K562 (cell line): ENCODE measurements around the gene SIDT1. TPM values are rescaled to one million over a fixed set of nuclear protein-coding genes. Genes with fewer than 3 reads are reported as not detected.

ENCODE experiments used
- ATAC-seq: fragments of 200-7000 bp; cut with Tn5 transposase; 3 replicates; pipeline ENCODE4 v1.9.1; 2020; ENCODE audit warnings: moderate library complexity
- BruUV-seq: library from RNA; stranded (reverse); fragments of 400-500 nt; replicated peaks from 2 replicates; lab custom pipeline; 2021; lab: Mats Ljungman, UMichigan
- CTCF ChIA-PET: fragments of 300-600 bp; formaldehyde crosslinking; extraction: SDS; loops from one replicate; lab custom pipeline; 2021; ENCODE audit warnings: low intra/inter-chr PET ratio; lab: Yijun Ruan, JAX
- POLR2A ChIA-PET: fragments of 300-600, 350-650 bp; sonication (Branson Sonifier 250); formaldehyde crosslinking; extraction: SDS; loops from one replicate; lab custom pipeline; 2021; ENCODE audit warnings: antibody characterized with exemption, inconsistent platforms; lab: Yijun Ruan, JAX
- DNase-seq, 4 experiments: peaks; one replicate each; pipeline versions ENCODE4 v3.0.0 to v3.0.0-alpha.2; 2011 to 2018; ENCODE audit warnings: low spot score in 3 of 4, mixed read lengths in 3 of 4; ENCODE audit errors: extremely low read depth in 1 of 4
- FAIRE-seq: peaks from 2 replicates; lab custom pipeline; 2011; peaks lifted over from hg19 to GRCh38; lab: Jason Lieb, UNC
- H2AFZ ChIP-seq: 2 replicates; pipeline ENCODE4 v1.6.0; 2011; ENCODE audit warnings: low read depth, low read length, control low read depth, inconsistent platforms
- H3K27ac ChIP-seq: fragments of 200-600 bp; 3 replicates; pipeline ENCODE4 v1.8.0; 2011; ENCODE audit warnings: low read depth, mild to moderate bottlenecking, control low read depth, inconsistent platforms, low read length, moderate library complexity, mixed read lengths; ENCODE audit errors: extremely low read depth
- H3K27me3 ChIP-seq, 2 experiments: fragments of 300-600 bp in 1 of 2; 2 replicates in 1 of 2; 3 replicates in 1 of 2; pipeline versions ENCODE4 v1.6.0 to v1.8.0; 2011; ENCODE audit warnings: inconsistent platforms in 2 of 2, low read length in 2 of 2, mild to moderate bottlenecking in 1 of 2, mixed read lengths in 1 of 2, moderate library complexity in 1 of 2; ENCODE audit not compliant: control insufficient read depth in 2 of 2, insufficient read depth in 2 of 2
- H3K36me3 ChIP-seq: fragments of 300-600 bp; 3 replicates; pipeline ENCODE4 v1.8.0; 2011; ENCODE audit warnings: mild to moderate bottlenecking, low read length, inconsistent platforms; ENCODE audit not compliant: control insufficient read depth, insufficient read depth
- H3K4me1 ChIP-seq, 2 experiments: fragments of 200-600 bp in 1 of 2; replicated peaks in 1 of 2; 2 replicates in 1 of 2; 3 replicates in 1 of 2; pipeline versions ENCODE4 v1.5.1 to v1.8.0; 2011; ENCODE audit warnings: inconsistent platforms in 2 of 2, low read length in 2 of 2, mild to moderate bottlenecking in 1 of 2, mixed read lengths in 1 of 2, moderate library complexity in 1 of 2; ENCODE audit not compliant: control insufficient read depth in 2 of 2, insufficient read depth in 2 of 2
- H3K4me2 ChIP-seq: 2 replicates; pipeline ENCODE4 v1.6.1; 2011; ENCODE audit warnings: low read length, control low read depth, inconsistent platforms, mixed read lengths; ENCODE audit not compliant: insufficient read depth
- H3K4me3 ChIP-seq: fragments of 200-600 bp; sonication (generic), shearing (Covaris generic); 2 replicates; pipeline ENCODE4 v1.5.1; 2016; ENCODE audit warnings: control low read depth, inconsistent platforms
- H3K79me2 ChIP-seq: fragments of 200-600 bp; 3 replicates; pipeline ENCODE4 v1.8.0; 2011; ENCODE audit warnings: low read length, inconsistent platforms; ENCODE audit not compliant: control insufficient read depth, insufficient read depth
- H3K9ac ChIP-seq, 2 experiments: 2 replicates each; pipeline versions ENCODE4 v1.6.0 to v1.6.1; 2011; ENCODE audit warnings: low read depth in 2 of 2, low read length in 2 of 2, control low read depth in 1 of 2, inconsistent platforms in 1 of 2, mild to moderate bottlenecking in 1 of 2, mixed read lengths in 1 of 2; ENCODE audit not compliant: insufficient read depth in 1 of 2
- H3K9me1 ChIP-seq: one replicate; pipeline ENCODE4 v1.6.0; 2011; ENCODE audit warnings: inconsistent platforms, mild to moderate bottlenecking, low read length, moderate library complexity; ENCODE audit not compliant: control insufficient read depth, insufficient read depth
- H3K9me3 ChIP-seq: replicated peaks from 2 replicates; pipeline ENCODE4 v1.5.1; 2011; ENCODE audit warnings: low read depth, low read length, inconsistent platforms; ENCODE audit not compliant: control insufficient read depth, insufficient read depth
- H4K20me1 ChIP-seq: replicated peaks from 2 replicates; pipeline ENCODE4 v1.6.1; 2011; ENCODE audit warnings: low read length, inconsistent platforms, mixed read lengths; ENCODE audit not compliant: control insufficient read depth, insufficient read depth
- CTCF ChIP-seq, 3 experiments: IDR thresholded peaks in 2 of 3; conservative IDR thresholded peaks in 1 of 3; 2 replicates each; pipeline ENCODE4 v1.5.1; 2011 to 2012; ENCODE audit warnings: low read length in 3 of 3, mild to moderate bottlenecking in 3 of 3, control low read depth in 2 of 3, improper control_type of control experiment in 1 of 3, inconsistent platforms in 1 of 3, low read depth in 1 of 3, mixed read lengths in 1 of 3, moderate library complexity in 1 of 3; ENCODE audit not compliant: insufficient read depth in 2 of 3
- MTA2 ChIP-seq: fragments of 450-650 bp; IDR thresholded peaks from 2 replicates; pipeline ENCODE4 v1.6.1; 2016; ENCODE audit warnings: low read depth
- PHF20 ChIP-seq: fragments of 450-650 bp; IDR thresholded peaks from 2 replicates; pipeline ENCODE4 v1.6.1; 2018; ENCODE audit not compliant: partially characterized antibody
- SLC30A9 ChIP-seq: fragments of 250-450 bp; sonication (Bioruptor Pico); IDR thresholded peaks from 2 replicates; pipeline ENCODE4 v1.8.0; 2022; ENCODE audit warnings: mild to moderate bottlenecking, moderate library complexity
- SP1 ChIP-seq: sonication (generic); formaldehyde crosslinking; IDR thresholded peaks from 2 replicates; pipeline ENCODE4 v1.8.1; 2022; ENCODE audit warnings: mild to moderate bottlenecking, missing genetic modification reagents
- ZBTB8A ChIP-seq: fragments of 450-650 bp; IDR thresholded peaks from 2 replicates; pipeline ENCODE4 v1.6.1; 2018; ENCODE audit warnings: mild to moderate bottlenecking, moderate library complexity; ENCODE audit not compliant: partially characterized antibody
- WGBS: fragments of 100-300 bp; shearing (Covaris generic); methylation state at CpG from one replicate; pipeline ENCODE4 v1.1.6; 2016; ENCODE audit warnings: low coverage, mixed read lengths; ENCODE audit not compliant: insufficient coverage; ENCODE audit errors: missing lambda C conversion rate; 5-methylcytosine and 5-hydroxymethylcytosine counted together
- in situ Hi-C: fragments of 300-500 bp; cut with MboI; formaldehyde crosslinking; loops from 4 replicates; pipeline ENCODE4 v1.15.0; 2018; ENCODE audit warnings: inconsistent platforms, mixed read lengths
- intact Hi-C: fragments of 100-400 bp; cut with micrococcal nuclease; formaldehyde crosslinking; loops from 2 replicates; pipeline ENCODE4 v1.14.2; 2022
- polyA plus RNA-seq, 8 experiments: library from polyadenylated mRNA; depleted of rRNA in 4 of 8; stranded (reverse) in 5 of 8; unstranded in 3 of 8; fragments of >200 nt; fragmentation: Nextera tagmentation in 2 of 8; fragmentation: Illumina TruSeq in 1 of 8; extraction: Ambion mirVana in 2 of 8; extraction: Trizol in 1 of 8; gene quantifications; 2 replicates each; pipeline versions ENCODE4 v1.2.1 to v1.2.3, GENCODE V29; 2011 to 2014; ENCODE audit warnings: inconsistent platforms in 1 of 8, missing spikeins in 1 of 8
- total RNA-seq, 7 experiments: library from RNA; depleted of rRNA in 6 of 7; stranded (reverse); fragments of >200 nt in 6 of 7; fragmentation: Illumina TruSeq in 2 of 7; extraction: Trizol in 2 of 7; gene quantifications; 2 replicates each; pipeline versions ENCODE4 v1.2.1 to v1.2.3, GENCODE V29; 2011 to 2021; ENCODE audit warnings: low replicate concordance in 1 of 7
- TF ChIP-seq, protein P1 (sequence below): fragments of 250-450 bp; sonication (Bioruptor Pico); IDR thresholded peaks from 2 replicates; pipeline ENCODE4 v1.5.0; 2020; ENCODE audit warnings: mild to moderate bottlenecking
- TF ChIP-seq, protein P2 (sequence below): fragments of 250-450 bp; sonication (Bioruptor Pico); IDR thresholded peaks from 2 replicates; pipeline ENCODE4 v1.4.0; 2020

SIDT1 gene
- total and polyA plus RNA-seq, 9 of the 15 experiments (the other 6 are each of a cell fraction or from before 2014, with no cell fraction given), result not detected

DNA sequence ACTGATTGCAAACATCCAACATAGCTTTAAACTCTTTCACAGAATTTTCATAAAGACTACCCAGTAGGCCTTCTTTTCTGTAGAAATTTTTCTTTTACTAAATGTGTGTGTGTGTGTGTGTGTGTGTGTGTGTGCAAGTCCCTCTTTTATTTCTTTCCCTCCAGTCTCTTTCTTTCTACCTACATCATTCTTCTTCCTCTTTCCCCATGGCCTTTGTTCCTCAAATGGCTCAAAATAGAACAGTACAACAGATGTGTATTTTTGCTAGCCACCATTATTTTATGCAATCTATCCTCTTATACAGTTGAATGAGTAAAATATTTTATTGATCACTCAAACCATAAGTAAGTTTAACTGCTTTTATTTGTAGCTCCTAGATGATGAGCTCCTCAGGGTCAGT lies 87.7 kb downstream of the SIDT1 start (continued):
- TF ChIP-seq, protein P1, sequence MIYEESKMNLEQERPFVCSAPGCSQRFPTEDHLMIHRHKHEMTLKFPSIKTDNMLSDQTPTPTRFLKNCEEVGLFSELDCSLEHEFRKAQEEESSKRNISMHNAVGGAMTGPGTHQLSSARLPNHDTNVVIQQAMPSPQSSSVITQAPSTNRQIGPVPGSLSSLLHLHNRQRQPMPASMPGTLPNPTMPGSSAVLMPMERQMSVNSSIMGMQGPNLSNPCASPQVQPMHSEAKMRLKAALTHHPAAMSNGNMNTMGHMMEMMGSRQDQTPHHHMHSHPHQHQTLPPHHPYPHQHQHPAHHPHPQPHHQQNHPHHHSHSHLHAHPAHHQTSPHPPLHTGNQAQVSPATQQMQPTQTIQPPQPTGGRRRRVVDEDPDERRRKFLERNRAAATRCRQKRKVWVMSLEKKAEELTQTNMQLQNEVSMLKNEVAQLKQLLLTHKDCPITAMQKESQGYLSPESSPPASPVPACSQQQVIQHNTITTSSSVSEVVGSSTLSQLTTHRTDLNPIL (CRISPR knock-in tag), result no peak
- TF ChIP-seq SLC30A9 (CRISPR knock-in tag), result no peak

DNA sequence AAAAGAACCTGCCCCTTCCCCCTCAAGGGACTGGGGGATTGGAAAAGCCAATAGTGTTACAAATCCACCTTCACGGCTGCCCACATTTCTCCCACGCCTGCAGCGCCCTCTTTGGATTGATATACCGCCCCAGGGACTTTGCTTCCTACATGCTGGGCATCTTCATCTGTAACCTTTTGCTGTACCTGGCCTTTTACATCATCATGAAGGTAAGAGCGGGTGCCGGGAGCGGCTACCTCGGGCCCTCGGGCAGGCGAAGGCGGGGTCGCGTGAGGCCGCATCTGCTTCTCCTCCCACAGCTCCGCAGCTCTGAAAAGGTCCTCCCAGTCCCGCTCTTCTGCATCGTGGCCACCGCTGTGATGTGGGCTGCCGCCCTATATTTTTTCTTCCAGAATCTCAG lies 91.0 kb downstream of the SIDT1 start:
- Histone ChIP-seq H3K27ac (no peak overlapping the region), H3K9me3 (no peaks in the 10 kb centered on the region), H3K9ac (no peak overlapping the region), H3K79me2 (no peaks in the 10 kb centered on the region), H3K4me2 (no peak overlapping the region), H3K9me1 (no peaks in the 10 kb centered on the region), H3K4me1 (no peaks in the 10 kb centered on the region), H4K20me1 (no peaks in the 10 kb centered on the region), H3K27me3 (peaks cover 0 to 16% of the 10 kb centered on the region in 2 experiments; a peak in 2 of 5 replicates), H3K36me3 (no peaks in the 10 kb centered on the region), H3K4me3 (no peak overlapping the region), H2AFZ (no peak overlapping the region)
- BruUV-seq, result no TSS peak
- no peak for FAIRE-seq
- intact Hi-C loops, result loop anchor here (10.0 kb wide), 2 partner anchors 271 to 569 kb away; no protein-coding TSS in a partner anchor
- DNase-seq, result no peak
- under 1% methylated on average over 15 of the region's 19 CpGs for WGBS
- no peak for ATAC-seq
- 0 out of 6 replicates have a peak, but pooled peaks of 2 of the 3 experiments have one; percentile 12 to 20 for TF ChIP-seq CTCF (IDR thresholded peaks at IDR 0.05 in 2 of 3, conservative IDR thresholded peaks at IDR 0.05 in 1 of 3; ENCODE audit: insufficient read depth in 2 of 3, low read depth in 1 of 3, low read length in 3 of 3)
- TF ChIP-seq SP1 (CRISPR knock-in tag), result no peak
- no peak for TF ChIP-seq ZBTB8A
- TF ChIP-seq PHF20, result no peak
- TF ChIP-seq, protein P2, sequence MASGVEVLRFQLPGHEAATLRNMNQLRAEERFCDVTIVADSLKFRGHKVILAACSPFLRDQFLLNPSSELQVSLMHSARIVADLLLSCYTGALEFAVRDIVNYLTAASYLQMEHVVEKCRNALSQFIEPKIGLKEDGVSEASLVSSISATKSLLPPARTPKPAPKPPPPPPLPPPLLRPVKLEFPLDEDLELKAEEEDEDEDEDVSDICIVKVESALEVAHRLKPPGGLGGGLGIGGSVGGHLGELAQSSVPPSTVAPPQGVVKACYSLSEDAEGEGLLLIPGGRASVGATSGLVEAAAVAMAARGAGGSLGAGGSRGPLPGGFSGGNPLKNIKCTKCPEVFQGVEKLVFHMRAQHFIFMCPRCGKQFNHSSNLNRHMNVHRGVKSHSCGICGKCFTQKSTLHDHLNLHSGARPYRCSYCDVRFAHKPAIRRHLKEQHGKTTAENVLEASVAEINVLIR (CRISPR knock-in tag), result no peak
- no peak for TF ChIP-seq MTA2
- ChIA-PET POLR2A (interaction anchor here (0.6 kb wide), 1 partner anchor 386 kb away, joined by 3 read pairs; no protein-coding TSS in a partner anchor), CTCF (interaction anchor here (1.1 kb wide), 1 partner anchor 572 kb away, joined by 3 read pairs; no protein-coding TSS in a partner anchor)
- in situ Hi-C loops, result loop anchor here (25.0 kb wide), 1 partner anchor 561 kb away; no protein-coding TSS in a partner anchor
